GM23338 (cell line): Measurements from ENCODE around the gene IGFBP6. TPM values are rescaled to one million over a fixed set of nuclear protein-coding genes. Genes with fewer than 3 reads are reported as not detected.

ENCODE experiments used
- ATAC-seq: fragments of 200-7000 bp; cut with Tn5 transposase; 3 replicates; pipeline ENCODE4 v1.9.1; 2020
- DNase-seq: peaks from one replicate; pipeline ENCODE4 v3.0.0-alpha.2; 2015; ENCODE audit warnings: low spot score
- H2AFZ ChIP-seq: fragments of 200-600 bp; sonication (generic); 2 replicates; pipeline ENCODE4 v1.8.0; 2016; ENCODE audit warnings: antibody characterized with exemption, mild to moderate bottlenecking, moderate library complexity
- H3F3A ChIP-seq: fragments of 200-600 bp; sonication (generic); replicated peaks from 2 replicates; pipeline ENCODE4 v1.8.0; 2017; ENCODE audit warnings: antibody characterized with exemption, mixed run types, low read depth
- H3K27ac ChIP-seq: fragments of 200-600 bp; sonication (generic); 2 replicates; pipeline ENCODE4 v1.6.1; 2016; ENCODE audit warnings: low read depth
- H3K27me3 ChIP-seq: fragments of 200-600 bp; sonication (generic); 2 replicates; pipeline ENCODE4 v1.8.0; 2016; ENCODE audit warnings: mild to moderate bottlenecking, mixed run types, moderate library complexity; ENCODE audit not compliant: insufficient read depth
- H3K36me3 ChIP-seq: fragments of 200-600 bp; sonication (generic); 2 replicates; pipeline ENCODE4 v1.8.0; 2016; ENCODE audit warnings: mild to moderate bottlenecking; ENCODE audit not compliant: insufficient read depth
- H3K4me1 ChIP-seq: fragments of 200-600 bp; sonication (generic); 2 replicates; pipeline ENCODE4 v1.8.0; 2016; ENCODE audit warnings: mild to moderate bottlenecking, moderate library complexity; ENCODE audit not compliant: insufficient read depth
- H3K4me2 ChIP-seq: fragments of 200-600 bp; sonication (generic); 2 replicates; pipeline ENCODE4 v1.7.1; 2017; ENCODE audit warnings: mixed run types
- H3K4me3 ChIP-seq: fragments of 200-600 bp; sonication (generic); 2 replicates; pipeline ENCODE4 v1.6.1; 2016; ENCODE audit warnings: mixed run types
- H3K79me2 ChIP-seq: fragments of 200-600 bp; sonication (generic); replicated peaks from 2 replicates; pipeline ENCODE4 v1.8.0; 2017; ENCODE audit warnings: mild to moderate bottlenecking; ENCODE audit not compliant: insufficient read depth
- H3K9me2 ChIP-seq: fragments of 200-600 bp; sonication (generic); 2 replicates; pipeline ENCODE4 v1.8.0; 2017; ENCODE audit not compliant: insufficient read depth
- H4K20me1 ChIP-seq: fragments of 200-600 bp; sonication (generic); replicated peaks from 2 replicates; pipeline ENCODE4 v1.8.0; 2017; ENCODE audit warnings: mild to moderate bottlenecking; ENCODE audit not compliant: insufficient read depth
- H3K27ac Mint-ChIP-seq: 2 replicates; pipeline ENCODE4 v1.8.0; 2020; ENCODE audit warnings: inconsistent platforms, mild to moderate bottlenecking, moderate library complexity, mixed read lengths
- H3K27me3 Mint-ChIP-seq: 3 replicates; pipeline ENCODE4 v1.8.0; 2022; ENCODE audit warnings: low read depth, mild to moderate bottlenecking, moderate library complexity, mixed read lengths, inconsistent platforms; ENCODE audit not compliant: insufficient read depth, poor library complexity
- H3K36me3 Mint-ChIP-seq: 3 replicates; pipeline ENCODE4 v1.8.0; 2021; ENCODE audit warnings: low read depth, mild to moderate bottlenecking, inconsistent platforms, moderate library complexity, mixed read lengths
- H3K4me1 Mint-ChIP-seq: 3 replicates; pipeline ENCODE4 v1.8.0; 2020; ENCODE audit warnings: mild to moderate bottlenecking, inconsistent platforms, mixed read lengths
- H3K4me3 Mint-ChIP-seq: 3 replicates; pipeline ENCODE4 v1.8.0; 2021; ENCODE audit warnings: moderate library complexity, mild to moderate bottlenecking, inconsistent platforms, mixed read lengths
- H3K9me3 Mint-ChIP-seq: 3 replicates; pipeline ENCODE4 v1.8.0; 2020; ENCODE audit warnings: moderate library complexity, mild to moderate bottlenecking, inconsistent platforms, mixed read lengths
- CREB1 ChIP-seq: fragments of 250-450 bp; sonication (Bioruptor Pico); IDR thresholded peaks from 2 replicates; pipeline ENCODE4 v1.5.0; 2020; ENCODE audit warnings: low read depth, mild to moderate bottlenecking, moderate library complexity
- CTCF ChIP-seq, 2 experiments: fragments of 200-600 bp in 1 of 2; sonication (generic) in 1 of 2; conservative IDR thresholded peaks; 2 replicates each; pipeline versions ENCODE4 v1.5.1 to v1.6.1; 2016 to 2017; ENCODE audit warnings: antibody characterized with exemption in 2 of 2, low read depth in 2 of 2, mild to moderate bottlenecking in 2 of 2, moderate library complexity in 1 of 2
- ETS1 ChIP-seq: IDR thresholded peaks from 2 replicates; pipeline ENCODE4 v1.6.1; 2016; ENCODE audit warnings: antibody characterized with exemption
- EZH2 ChIP-seq: fragments of 200-600 bp; sonication (generic); IDR thresholded peaks from one replicate; pipeline ENCODE4 v1.8.0; 2017; ENCODE audit warnings: antibody characterized with exemption, mild to moderate bottlenecking, low read depth; ENCODE audit not compliant: unreplicated experiment
- EZH2phosphoT487 ChIP-seq: fragments of 200-600 bp; sonication (generic); IDR thresholded peaks from one replicate; pipeline ENCODE4 v1.8.1; 2018; ENCODE audit warnings: antibody characterized with exemption; ENCODE audit not compliant: unreplicated experiment
- JUNB ChIP-seq: IDR thresholded peaks from one replicate; pipeline ENCODE4 v1.6.1; 2016; ENCODE audit warnings: antibody characterized with exemption; ENCODE audit not compliant: unreplicated experiment
- NANOG ChIP-seq: IDR thresholded peaks from 2 replicates; pipeline ENCODE4 v1.6.1; 2016; ENCODE audit warnings: antibody characterized with exemption, borderline replicate concordance
- POLR2AphosphoS5 ChIP-seq: IDR thresholded peaks from 2 replicates; pipeline ENCODE4 v1.6.1; 2016; ENCODE audit warnings: antibody characterized with exemption, low read depth
- STAT1 ChIP-seq: IDR thresholded peaks from one replicate; pipeline ENCODE4 v1.6.1; 2016; ENCODE audit warnings: antibody characterized with exemption; ENCODE audit not compliant: unreplicated experiment
- ZNF114 ChIP-seq: fragments of 250-450 bp; sonication (Bioruptor Pico); IDR thresholded peaks from 2 replicates; pipeline ENCODE4 v1.5.0; 2020; ENCODE audit warnings: mild to moderate bottlenecking, moderate library complexity
- ZNF331 ChIP-seq: fragments of 250-450 bp; sonication (Bioruptor Pico); IDR thresholded peaks from 2 replicates; pipeline ENCODE4 v1.5.0; 2020; ENCODE audit warnings: low read depth, mild to moderate bottlenecking, moderate library complexity
- polyA plus RNA-seq: library from polyadenylated mRNA; unstranded; fragments of >200 nt; fragmentation: Nextera tagmentation; extraction: Ambion mirVana; gene quantifications from 2 replicates; pipeline ENCODE4 v1.2.1, GENCODE V29; 2016
- total RNA-seq: library from RNA; depleted of rRNA; stranded (reverse); fragments of >200 nt; shearing (Covaris generic); gene quantifications from 2 replicates; pipeline ENCODE4 v1.2.3, GENCODE V29; 2014
- TF ChIP-seq, protein P1 (sequence below): IDR thresholded peaks from one replicate; pipeline ENCODE4 v1.6.1; 2018; ENCODE audit warnings: antibody characterized with exemption; ENCODE audit not compliant: unreplicated experiment
- TF ChIP-seq, protein P2 (sequence below): fragments of 250-450 bp; sonication (Bioruptor Pico); IDR thresholded peaks from 2 replicates; pipeline ENCODE4 v1.5.0; 2020; ENCODE audit warnings: mild to moderate bottlenecking, moderate library complexity

Gene IGFBP6
- total and polyA plus RNA-seq, 2 experiments from 2014 or later, result 14.7 to 16.6 TPM

- Histone ChIP-seq H2AFZ (peak overlapping the region; percentile 95), H3K4me1 (peaks cover 26% of the 10 kb centered on the region), H3K27ac (no peak overlapping the region), H4K20me1 (no peaks in the 10 kb centered on the region), H3K79me2 (no peaks in the 10 kb centered on the region), H3K4me3 (peak overlapping the region; percentile 96), H3K27me3 (peaks cover 26% of the 10 kb centered on the region), H3K36me3 (no peaks in the 10 kb centered on the region), H3K9me2 (no peaks in the 10 kb centered on the region), H3K4me2 (peak overlapping the region; percentile 100), H3F3A (peaks cover 20% of the 10 kb centered on the region)
- H3K4me3 Mint-ChIP-seq, result peak overlapping the region; percentile 89
- H3K4me1 Mint-ChIP-seq, result peaks cover 35% of the 10 kb centered on the region
- no peaks in the 10 kb centered on the region; the same call in 2 of the 3 replicates for H3K36me3 Mint-ChIP-seq
- peak; percentile 12 for ATAC-seq
- peak; percentile 37 for DNase-seq
- peaks cover 34% of the 10 kb centered on the region for H3K27me3 Mint-ChIP-seq
- no peaks in the 10 kb centered on the region for H3K9me3 Mint-ChIP-seq
- H3K27ac Mint-ChIP-seq, result no peak overlapping the region; the same call in 1 of the 2 replicates
- no peak for TF ChIP-seq POLR2AphosphoS5
- TF ChIP-seq, protein P1, sequence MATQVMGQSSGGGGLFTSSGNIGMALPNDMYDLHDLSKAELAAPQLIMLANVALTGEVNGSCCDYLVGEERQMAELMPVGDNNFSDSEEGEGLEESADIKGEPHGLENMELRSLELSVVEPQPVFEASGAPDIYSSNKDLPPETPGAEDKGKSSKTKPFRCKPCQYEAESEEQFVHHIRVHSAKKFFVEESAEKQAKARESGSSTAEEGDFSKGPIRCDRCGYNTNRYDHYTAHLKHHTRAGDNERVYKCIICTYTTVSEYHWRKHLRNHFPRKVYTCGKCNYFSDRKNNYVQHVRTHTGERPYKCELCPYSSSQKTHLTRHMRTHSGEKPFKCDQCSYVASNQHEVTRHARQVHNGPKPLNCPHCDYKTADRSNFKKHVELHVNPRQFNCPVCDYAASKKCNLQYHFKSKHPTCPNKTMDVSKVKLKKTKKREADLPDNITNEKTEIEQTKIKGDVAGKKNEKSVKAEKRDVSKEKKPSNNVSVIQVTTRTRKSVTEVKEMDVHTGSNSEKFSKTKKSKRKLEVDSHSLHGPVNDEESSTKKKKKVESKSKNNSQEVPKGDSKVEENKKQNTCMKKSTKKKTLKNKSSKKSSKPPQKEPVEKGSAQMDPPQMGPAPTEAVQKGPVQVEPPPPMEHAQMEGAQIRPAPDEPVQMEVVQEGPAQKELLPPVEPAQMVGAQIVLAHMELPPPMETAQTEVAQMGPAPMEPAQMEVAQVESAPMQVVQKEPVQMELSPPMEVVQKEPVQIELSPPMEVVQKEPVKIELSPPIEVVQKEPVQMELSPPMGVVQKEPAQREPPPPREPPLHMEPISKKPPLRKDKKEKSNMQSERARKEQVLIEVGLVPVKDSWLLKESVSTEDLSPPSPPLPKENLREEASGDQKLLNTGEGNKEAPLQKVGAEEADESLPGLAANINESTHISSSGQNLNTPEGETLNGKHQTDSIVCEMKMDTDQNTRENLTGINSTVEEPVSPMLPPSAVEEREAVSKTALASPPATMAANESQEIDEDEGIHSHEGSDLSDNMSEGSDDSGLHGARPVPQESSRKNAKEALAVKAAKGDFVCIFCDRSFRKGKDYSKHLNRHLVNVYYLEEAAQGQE, result no peak
- no peak for TF ChIP-seq EZH2phosphoT487
- TF ChIP-seq CREB1 (CRISPR knock-in tag), result no peak
- TF ChIP-seq ZNF331 (CRISPR knock-in tag), result no peak
- no peak for TF ChIP-seq ETS1
- TF ChIP-seq, protein P2, sequence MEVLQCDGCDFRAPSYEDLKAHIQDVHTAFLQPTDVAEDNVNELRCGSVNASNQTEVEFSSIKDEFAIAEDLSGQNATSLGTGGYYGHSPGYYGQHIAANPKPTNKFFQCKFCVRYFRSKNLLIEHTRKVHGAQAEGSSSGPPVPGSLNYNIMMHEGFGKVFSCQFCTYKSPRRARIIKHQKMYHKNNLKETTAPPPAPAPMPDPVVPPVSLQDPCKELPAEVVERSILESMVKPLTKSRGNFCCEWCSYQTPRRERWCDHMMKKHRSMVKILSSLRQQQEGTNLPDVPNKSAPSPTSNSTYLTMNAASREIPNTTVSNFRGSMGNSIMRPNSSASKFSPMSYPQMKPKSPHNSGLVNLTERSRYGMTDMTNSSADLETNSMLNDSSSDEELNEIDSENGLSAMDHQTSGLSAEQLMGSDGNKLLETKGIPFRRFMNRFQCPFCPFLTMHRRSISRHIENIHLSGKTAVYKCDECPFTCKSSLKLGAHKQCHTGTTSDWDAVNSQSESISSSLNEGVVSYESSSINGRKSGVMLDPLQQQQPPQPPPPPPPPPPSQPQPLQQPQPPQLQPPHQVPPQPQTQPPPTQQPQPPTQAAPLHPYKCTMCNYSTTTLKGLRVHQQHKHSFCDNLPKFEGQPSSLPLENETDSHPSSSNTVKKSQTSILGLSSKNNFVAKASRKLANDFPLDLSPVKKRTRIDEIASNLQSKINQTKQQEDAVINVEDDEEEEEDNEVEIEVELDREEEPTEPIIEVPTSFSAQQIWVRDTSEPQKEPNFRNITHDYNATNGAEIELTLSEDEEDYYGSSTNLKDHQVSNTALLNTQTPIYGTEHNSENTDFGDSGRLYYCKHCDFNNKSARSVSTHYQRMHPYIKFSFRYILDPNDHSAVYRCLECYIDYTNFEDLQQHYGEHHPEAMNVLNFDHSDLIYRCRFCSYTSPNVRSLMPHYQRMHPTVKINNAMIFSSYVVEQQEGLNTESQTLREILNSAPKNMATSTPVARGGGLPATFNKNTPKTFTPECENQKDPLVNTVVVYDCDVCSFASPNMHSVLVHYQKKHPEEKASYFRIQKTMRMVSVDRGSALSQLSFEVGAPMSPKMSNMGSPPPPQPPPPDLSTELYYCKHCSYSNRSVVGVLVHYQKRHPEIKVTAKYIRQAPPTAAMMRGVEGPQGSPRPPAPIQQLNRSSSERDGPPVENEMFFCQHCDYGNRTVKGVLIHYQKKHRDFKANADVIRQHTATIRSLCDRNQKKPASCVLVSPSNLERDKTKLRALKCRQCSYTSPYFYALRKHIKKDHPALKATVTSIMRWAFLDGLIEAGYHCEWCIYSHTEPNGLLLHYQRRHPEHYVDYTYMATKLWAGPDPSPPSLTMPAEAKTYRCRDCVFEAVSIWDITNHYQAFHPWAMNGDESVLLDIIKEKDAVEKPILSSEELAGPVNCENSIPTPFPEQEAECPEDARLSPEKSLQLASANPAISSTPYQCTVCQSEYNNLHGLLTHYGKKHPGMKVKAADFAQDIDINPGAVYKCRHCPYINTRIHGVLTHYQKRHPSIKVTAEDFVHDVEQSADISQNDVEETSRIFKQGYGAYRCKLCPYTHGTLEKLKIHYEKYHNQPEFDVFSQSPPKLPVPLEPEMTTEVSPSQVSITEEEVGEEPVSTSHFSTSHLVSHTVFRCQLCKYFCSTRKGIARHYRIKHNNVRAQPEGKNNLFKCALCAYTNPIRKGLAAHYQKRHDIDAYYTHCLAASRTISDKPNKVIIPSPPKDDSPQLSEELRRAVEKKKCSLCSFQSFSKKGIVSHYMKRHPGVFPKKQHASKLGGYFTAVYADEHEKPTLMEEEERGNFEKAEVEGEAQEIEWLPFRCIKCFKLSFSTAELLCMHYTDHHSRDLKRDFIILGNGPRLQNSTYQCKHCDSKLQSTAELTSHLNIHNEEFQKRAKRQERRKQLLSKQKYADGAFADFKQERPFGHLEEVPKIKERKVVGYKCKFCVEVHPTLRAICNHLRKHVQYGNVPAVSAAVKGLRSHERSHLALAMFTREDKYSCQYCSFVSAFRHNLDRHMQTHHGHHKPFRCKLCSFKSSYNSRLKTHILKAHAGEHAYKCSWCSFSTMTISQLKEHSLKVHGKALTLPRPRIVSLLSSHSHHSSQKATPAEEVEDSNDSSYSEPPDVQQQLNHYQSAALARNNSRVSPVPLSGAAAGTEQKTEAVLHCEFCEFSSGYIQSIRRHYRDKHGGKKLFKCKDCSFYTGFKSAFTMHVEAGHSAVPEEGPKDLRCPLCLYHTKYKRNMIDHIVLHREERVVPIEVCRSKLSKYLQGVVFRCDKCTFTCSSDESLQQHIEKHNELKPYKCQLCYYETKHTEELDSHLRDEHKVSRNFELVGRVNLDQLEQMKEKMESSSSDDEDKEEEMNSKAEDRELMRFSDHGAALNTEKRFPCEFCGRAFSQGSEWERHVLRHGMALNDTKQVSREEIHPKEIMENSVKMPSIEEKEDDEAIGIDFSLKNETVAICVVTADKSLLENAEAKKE (CRISPR knock-in tag), result no peak
- no peak for TF ChIP-seq STAT1
- TF ChIP-seq CTCF (conservative IDR thresholded peaks at IDR 0.05; ENCODE audit: low read depth in 2 of 2), result no peak
- TF ChIP-seq JUNB, result no peak
- TF ChIP-seq NANOG, result no peak
- no peak for TF ChIP-seq EZH2
- TF ChIP-seq ZNF114 (CRISPR knock-in tag), result no peak
Observed at GRCh38 chr12:53096759-53097158, 708 bp upstream of the IGFBP6 start.
